Activated T-helper 1 cell treated with Interleukin-2 at 50 U/mL for 16 hours (primary cell): ENCODE results near the gene FGF14.
"Not testable (repeated sequence)": the region's sequence is repeated elsewhere in the genome, so short reads cannot be mapped to it uniquely, and the experiment has no call there.

ENCODE experiments used
- DNase-seq: peaks from one replicate; pipeline ENCODE4 v3.0.0-alpha.2; 2020; ENCODE audit warnings: low read depth

Gene FGF14

DNA sequence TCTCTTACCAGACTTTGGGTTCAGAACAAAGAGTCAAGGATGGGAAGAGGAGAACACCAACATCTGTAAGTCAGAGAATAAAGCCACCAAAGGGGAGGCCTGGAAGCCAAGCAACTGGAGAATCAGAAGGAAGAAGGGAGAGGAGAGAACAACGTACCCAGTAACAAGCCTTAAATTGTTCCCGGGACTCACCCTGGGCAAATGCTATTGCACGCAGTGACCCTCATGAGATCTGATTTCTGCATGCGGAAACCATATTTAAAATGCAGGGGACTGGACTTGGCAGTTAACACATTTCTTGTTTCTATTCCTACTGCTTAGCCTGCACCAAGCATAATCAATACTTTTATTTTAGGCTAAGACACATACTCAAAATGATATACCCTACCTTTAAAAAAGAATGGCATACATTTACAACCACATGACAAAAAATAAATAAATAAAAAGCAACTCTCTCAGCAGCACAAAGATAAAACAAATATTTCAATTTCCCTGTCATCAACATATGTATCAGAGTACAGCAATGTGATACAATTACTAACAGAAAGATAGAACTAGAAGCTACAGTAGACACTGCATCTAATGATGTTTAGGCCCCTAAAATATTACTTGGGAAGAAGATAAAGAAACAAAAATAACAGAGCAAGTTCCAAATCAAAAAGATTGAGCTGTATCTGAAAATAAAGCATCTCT, 534.8 kb downstream of the FGF14 start:
- DNase-seq, result no peak

DNA sequence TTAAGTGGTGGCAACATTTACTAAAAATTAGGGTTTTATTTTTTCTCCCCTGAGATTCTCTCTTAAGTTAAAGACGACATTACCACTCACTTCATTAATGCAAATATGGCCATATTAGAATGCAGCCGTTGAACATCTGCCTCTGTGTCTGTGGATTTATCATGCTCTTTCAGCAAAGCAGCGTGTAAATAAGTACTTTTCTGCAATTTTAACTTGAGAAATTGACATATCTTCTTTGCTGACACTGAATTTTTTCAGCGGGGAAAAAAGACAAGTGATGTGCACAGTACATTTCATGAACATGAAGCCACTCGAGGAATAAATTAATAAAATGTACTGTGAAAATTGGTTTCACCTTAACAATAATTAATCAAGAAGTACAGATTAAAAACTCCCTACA, 543.0 kb downstream of the FGF14 start:
- no peak for DNase-seq

DNA sequence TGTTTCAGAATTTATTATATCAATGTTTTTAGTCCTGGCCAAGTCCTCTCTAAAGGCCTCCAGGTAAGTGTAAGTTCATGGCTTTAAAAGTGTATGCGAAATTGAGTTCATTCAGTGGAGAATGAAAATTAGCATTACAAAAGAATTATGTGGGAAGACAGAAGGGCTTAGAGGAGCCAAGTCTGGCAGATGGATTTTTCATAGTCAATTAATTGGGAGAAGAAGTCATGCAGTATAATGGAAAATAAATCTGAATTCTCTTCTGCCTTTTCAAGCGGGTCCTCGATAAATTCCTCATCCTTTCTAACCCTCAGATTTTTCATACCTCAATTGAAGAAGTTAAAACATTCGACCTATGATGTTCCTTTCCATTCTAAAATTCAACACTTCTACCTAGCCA, 555.1 kb downstream of the FGF14 start:
- DNase-seq, result no peak

DNA sequence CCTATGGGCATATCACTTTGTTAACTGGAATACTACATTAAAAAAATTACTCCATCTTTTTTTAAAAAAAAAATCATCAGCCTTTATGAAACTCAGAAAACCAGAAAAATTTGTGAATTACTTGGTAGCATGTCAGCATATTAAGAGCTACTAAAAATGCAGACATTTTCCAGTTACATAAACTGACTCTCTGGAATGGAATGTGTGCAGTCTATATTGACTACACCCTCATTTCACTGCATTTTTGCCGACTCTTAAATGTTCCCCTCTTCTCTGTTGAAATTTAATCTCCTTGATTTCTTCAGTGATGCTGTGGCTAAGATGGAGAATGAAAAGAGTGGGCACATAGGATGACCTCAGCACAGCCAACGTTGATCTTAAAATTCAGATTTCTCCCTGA, 555.6 kb downstream of the FGF14 start:
- DNase-seq, result no peak

DNA sequence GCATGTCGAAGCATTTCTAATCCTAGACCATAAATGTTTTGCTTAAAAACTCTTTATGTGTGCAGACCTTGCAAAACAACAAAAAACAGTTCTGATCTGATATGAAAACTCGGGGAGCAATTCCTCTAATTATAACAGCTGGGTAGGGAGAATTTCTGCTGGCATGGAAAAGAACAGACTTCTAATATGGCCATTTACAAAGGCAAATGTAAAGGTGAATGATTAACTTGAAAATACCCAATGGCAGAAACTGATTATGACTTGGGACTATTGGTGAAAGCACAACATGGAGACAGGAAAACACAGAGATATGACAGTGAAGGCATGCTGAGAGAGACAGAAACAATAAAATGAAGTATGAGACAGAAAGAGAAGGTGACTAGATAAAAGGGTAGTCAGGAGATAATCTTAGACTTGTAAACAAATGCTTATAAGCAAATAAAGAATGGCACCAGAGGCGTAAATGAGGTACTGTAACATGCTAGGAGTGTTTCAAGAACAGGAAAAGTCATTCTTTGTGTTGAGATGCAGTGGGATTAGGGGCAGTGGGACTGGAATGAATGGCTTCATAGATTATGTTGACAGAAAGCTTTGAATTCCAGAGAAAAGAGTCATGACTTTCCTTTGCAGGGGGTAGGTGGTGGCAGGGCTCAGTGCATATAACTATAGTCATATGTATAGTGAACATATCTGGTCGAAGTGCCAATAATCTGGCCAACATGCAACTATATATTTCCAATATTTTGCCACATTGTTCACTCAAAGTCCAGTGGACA, 556.4 kb downstream of the FGF14 start:
- DNase-seq, result no peak

DNA sequence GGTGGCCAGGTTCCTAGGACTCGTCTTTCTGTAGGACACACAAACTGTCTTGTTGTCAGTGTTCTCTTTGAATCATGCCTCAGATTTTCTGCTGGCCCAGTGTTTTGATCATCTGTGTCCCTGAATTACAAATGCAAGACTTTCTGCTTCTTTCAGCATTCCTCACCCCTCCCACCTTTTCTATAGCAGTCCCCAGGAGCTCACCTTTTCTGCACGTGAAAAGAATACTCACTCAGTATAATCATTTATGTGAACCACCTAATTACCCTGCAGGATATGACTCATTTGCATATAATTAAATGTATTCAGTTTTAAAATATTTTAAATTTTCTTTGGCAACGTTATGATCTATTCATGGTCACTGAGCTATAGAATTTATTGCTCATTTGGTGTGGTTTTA, 560.1 kb downstream of the FGF14 start:
- DNase-seq, result no peak

DNA sequence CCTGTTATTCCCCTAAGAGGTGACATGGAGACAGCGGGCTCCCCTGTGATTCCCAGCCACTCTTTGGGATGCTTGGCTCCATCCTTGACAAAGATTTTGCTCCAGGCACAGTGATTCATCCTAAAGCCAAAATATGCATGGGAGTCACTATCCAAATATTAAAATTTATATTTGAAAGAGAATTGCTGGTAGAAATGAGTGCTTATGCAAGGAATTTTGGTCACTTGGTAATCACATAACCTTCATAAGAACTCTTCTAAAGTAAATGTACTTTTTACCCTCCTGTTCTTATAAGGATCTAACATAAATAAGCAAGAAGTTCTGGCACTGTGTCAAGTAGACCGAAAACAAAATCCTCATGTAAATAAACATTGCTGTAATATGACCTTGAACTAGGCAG, 563.5 kb downstream of the FGF14 start:
- DNase-seq, result no peak

DNA sequence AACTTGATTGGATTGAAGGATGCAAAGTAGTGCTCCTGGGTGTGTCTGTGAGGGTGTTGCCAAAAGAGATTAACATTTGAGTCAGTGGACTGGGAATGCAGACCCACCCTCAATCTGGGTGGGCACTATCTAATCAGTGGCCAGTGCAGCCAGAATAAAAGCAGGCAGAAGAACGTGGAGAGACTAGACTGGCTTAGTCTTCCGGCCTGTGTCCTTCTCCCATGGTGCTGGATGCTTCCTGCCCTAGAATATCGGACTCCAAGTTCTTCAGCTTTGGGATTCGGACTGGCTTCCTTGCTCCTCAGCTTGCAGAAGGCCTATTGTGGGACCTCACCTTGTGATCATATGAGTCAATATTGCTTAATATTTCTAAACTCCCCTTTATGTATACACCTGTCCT, 564.1 kb downstream of the FGF14 start:
- DNase-seq, result not testable (repeated sequence)

DNA sequence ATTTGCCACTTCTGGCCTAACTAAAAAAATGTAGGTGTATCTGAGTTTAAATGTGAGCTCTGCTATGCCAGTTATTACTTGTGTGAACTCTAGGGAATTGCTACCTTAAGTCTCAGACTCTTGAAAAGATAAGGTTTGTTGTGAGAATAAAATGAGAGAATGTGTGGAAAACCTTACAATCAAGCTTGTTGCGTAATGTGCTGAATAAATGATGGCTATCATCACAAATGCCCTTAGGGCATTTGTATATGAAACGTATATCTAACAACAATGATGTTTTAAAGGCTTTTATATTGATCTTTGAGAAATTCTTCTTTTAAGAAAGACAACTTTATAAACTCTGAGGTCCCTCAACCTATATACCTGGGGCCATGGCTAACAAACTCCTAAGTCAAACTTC, 564.6 kb downstream of the FGF14 start:
- DNase-seq, result no peak

DNA sequence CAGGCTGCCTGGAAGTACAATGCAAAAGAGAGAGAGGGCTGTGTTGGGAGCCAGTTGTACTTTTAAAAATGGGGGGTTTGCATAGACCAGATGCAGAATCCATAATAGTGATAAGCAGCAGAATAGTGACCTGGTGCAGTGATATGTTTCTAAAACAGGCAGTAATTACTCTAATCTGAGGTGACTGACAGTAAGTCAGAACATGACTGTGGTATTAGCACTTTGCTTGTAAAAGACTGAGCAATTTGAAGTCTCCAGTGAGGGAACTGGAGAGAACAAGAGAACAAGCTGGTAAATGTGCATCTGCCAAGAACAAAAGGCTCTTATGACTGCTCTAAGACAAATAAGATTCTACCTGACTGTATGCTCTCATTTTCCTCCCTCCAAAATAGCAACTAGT, 565.9 kb downstream of the FGF14 start:
- DNase-seq, result no peak

DNA sequence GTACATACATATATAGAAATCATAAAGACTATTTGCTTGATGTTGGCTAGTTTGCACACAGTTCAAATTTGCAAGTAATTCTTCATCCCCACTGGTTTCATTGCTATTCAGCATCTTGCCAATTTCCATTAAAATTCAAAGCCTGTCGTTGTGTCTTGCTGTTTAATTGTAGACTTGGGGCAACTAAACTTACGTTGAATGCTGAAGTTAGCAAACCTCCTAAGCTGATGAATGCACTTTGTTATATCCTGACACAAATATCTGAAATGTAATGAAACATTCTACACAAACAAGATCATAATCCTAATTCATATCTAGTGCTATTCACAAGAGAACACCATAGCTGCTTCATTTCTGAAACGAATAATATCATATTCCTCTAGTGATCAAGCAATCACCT, 568.2 kb downstream of the FGF14 start:
- no peak for DNase-seq

DNA sequence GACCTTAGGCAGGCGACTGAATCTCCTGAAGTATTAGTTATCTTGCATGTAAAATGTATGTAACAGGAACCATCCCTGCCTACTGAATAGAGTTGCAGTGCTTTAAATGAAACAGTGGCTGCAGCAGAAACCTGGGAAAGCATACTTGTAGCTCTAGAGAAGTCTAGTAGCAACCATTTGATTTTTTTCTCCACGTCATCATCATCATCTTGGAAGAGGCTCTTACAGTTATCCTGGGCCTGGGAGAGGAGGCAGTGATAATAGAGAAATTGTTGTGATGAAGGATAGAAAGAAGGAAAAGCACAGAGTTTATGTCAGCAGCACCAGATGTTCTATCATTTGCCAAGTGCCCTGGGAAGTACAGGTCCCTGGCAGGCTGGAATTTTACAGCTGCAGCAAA, 571.8 kb downstream of the FGF14 start:
- DNase-seq, result no peak

DNA sequence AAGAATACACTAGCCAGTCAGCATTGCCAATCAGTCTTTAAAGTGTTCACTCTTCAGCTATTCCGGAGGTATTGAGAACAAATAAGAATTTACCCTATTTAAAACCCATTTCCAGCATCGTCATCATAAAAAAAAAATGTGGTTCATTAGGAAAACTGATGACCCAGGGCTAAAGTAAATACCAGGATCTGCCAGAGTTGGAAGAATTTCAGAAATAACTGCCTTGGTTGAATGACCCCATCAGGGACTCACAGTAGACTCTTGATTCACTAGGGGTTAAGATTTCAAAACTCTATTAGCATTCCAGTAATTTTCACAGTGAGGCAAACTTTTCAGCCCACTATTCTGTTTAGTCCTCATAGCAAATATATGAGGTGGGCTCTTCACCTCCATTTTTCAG, 572.4 kb downstream of the FGF14 start:
- DNase-seq, result no peak

DNA sequence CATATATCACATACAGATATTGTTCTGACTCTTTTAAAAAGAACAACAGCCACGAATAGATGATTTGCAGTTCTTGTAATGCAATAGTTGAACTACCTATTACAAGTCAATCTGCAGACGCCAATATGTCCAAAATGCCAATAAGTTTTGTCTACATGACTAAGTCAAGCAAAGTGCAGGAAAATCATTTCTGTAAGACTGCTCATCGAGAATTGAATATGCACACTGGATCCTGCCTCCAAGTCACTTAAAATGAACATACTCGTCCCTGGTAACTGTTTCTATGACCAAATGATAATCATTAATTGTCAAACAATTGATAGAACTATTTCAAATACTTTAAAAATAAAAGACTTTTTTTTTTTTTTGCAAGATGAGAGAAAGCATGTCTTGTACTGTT, 573.7 kb downstream of the FGF14 start:
- DNase-seq, result no peak

DNA sequence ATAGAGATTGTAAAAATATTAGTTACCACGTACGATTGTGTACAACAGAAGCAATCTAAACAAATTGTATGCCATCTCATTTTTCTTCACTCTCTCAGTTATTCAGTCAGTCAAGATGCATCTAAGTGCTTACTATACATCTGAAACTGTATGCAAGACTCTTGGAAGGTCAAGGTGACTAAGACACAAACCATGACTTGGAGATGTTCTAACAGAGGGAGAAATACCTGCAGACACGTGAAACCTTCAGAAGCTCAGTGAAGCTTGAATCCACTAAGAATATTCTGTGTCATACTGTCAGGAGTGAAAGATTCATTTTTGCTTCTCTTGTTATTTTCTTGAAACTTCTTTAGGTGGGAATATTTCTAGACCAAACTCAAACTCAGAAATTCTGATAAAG, 584.0 kb downstream of the FGF14 start:
- no peak for DNase-seq

DNA sequence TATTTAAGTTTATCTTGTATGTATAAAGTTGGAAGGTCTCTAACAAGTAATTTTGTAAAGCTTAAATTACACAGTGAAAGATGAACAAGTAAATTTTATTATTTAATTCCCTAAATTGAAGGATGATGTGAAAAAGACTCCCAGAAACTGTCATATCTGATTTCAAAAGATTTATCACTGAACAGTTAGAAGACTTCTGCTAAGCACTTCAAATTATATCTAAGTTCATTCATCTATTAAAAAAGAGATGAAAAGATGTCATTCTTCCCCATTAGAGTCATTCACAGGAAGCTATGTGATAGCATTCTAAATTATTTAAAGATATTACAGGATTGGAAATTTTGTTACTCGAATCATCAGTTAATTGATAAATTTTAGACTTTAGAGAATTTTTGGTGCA, 590.0 kb downstream of the FGF14 start:
- no peak for DNase-seq

DNA sequence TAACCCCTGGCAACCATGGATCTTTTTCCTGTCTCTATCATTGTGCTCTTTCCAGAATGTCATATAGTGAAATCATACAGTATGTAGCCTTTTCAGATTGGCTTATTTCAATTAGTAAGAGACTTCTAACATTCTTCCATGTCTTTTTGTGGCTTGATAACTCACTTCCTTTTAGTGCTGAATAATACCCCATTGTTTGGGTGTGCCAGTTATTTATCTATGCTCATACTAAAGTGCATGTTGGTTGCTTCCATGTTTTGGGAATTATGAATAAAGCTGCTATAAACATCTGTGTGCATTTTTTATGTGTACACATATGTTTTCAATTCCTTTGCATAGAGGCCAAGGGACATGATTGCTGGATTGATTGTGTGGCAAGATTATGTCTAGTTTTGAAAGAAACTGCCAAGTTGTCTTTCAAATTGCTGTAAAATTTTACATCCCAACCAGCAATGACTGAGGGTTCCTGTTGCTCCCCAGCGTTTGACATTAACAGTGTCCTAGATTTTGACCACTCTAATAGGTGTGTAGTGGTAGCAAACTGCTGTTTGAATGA, 590.5 kb downstream of the FGF14 start:
- DNase-seq, result no peak

DNA sequence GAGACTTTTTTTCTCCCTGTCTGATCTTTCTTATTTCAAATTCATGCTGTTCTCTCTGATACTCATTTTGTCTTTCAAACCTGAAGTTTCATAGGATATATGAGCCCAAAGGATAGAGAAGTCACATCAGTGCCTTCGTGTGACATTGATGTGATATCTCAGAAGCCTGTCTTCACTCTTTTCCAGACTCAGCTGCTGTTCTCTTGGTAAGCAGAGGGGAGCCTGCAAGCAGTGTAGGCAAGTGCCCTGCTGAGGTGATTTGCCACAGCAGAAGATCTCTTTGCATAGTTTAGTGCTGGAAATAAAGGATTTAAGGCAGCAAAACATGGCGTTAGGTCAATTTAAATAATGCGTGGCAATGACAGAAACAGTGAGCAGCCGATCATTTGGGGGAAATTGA, 602.7 kb downstream of the FGF14 start:
- DNase-seq, result no peak

DNA sequence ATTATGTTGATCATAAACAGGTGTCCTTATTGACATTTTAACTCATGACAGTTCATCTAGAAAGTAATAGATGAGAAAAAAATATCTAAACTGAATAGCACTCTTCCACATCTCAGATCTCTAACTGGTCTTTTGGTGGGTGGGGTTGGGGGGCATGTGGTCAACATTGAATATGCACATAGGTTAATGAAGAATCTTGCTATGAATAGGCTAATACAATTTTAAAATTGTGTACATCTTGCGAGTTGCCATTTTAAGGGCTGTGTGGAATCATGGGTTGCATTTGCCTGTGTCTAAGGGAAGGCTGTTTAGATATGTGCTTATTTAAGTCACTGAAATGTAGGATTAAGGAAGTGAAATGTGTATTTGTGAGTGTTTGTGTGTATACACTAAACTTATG, 603.4 kb downstream of the FGF14 start:
- DNase-seq, result no peak

DNA sequence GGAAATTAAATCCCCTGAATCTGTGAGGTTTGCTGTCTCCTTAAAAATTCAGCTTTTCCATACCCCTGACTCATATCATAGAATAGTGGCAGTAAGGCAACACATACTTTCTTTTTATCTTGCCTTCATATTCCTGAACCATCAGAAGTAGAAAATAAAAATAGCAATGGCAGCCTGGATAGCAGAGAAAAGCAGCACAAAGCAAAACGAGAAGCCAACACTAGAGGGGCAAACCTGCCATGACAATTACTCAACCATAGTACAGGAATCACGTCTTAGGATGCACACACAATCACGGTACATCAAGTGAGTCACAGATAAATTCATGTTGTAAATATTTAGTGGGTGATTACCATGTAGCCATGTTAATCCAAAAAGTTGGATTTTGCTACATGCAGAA, 606.4 kb downstream of the FGF14 start:
- no peak for DNase-seq

DNA sequence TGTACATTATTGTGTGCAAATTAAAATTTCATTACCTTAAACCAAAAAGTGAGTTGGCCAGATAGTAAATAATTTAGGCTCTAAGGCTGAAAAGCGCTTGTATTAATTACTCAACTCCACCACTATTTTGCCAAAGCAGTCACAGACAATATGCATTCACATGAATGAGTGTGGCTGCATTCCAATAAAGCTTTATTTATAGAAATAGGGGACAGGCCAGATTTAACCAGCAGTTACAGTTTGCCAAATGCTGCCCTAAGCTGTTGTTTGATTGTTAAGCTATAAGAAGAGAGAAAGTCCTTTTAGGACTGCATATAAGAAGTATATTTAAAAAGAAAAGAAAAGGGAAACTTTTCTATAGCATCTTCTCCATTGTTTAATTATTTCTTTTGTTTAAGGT, 606.8 kb downstream of the FGF14 start:
- no peak for DNase-seq

DNA sequence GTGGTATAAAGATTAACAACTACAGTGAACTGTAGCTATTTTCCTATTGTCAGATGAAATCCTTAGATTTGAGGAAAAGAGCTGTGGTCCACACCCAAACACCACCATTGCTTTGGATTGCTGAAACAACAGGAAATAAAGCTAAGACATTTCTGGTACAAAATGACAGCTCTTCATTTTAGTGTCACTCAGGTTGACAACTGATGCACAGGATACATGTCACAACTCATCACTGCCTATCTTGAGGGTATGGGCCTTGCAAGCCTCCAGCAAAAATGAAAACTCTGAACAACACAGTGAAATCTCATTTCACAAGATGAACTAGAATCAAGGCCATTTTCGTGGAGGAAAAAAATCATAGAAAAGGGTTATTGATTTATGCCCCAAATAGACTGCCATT, 609.7 kb downstream of the FGF14 start:
- no peak for DNase-seq

DNA sequence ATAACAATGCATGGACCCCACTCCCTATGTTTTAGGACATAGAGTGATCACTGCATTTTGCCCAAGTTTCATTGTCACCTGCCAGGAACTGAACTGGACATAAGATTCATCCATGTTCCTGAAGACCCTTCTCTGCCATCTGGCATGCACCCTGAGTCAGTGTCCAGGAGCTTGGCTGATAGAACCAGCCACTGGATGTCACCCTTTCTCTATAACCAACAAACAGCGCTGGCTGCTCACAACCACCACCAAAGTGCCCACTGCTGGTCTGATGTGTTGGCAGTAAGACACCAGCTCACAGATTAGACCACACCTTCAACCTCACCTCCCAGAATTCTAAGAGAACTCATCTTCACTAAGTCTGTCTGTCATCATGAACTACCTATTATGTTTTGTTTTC, 616.0 kb downstream of the FGF14 start:
- DNase-seq, result no peak

DNA sequence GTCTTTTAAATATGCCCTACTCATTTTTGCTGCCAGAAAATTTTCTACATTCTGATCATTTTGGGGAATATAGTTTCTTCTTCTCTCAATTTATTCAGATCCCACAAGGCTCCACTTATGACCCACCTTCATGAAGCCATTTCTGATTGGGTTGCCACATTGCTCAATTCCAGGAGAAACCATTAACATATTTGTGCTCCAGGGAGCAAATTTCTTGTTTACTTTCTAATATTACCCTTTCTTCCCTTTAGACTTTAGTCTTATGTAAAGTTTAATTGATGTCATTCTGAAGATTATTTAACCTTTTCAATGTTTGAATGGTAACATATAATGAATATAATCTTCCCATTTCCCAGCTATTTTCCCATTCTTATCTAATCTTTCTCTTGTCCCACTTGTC, 617.5 kb downstream of the FGF14 start:
- DNase-seq, result no peak
